ENCODE data around the gene ADAMTS16.

ADAMTS16 gene

DNA sequence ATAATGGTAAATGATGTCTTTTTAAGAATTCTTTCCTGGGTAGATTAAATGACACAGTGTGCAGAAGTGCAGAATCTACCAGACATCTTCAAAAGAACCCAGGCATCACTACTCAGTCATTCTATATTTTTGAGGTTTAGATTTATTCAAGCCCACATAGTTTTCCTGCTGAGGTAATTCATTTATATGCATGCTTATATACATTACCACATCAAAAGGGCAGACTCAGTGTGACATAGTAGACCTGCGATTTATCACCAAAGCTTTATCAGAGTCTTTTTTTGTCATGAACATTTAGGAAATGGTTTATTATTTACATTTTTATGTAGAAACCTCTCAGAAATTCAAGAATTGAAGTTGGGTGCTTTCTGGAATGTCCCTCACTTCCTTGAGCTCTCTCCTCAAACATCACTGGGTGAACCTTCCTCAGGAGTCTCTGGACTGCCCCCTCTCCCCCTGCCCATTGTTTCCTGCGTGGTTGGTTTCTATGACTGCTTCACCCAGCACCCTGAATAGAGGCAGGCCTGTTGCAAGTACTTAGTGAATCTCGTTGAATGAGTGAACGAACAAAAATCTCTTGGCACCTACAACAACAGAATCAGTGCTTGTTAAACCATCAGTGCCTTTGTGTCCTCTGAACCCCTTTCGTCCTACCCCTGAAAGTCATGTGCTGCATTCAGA is 42.5 kb downstream of the ADAMTS16 start:
- TF ChIP-seq, protein P1, sequence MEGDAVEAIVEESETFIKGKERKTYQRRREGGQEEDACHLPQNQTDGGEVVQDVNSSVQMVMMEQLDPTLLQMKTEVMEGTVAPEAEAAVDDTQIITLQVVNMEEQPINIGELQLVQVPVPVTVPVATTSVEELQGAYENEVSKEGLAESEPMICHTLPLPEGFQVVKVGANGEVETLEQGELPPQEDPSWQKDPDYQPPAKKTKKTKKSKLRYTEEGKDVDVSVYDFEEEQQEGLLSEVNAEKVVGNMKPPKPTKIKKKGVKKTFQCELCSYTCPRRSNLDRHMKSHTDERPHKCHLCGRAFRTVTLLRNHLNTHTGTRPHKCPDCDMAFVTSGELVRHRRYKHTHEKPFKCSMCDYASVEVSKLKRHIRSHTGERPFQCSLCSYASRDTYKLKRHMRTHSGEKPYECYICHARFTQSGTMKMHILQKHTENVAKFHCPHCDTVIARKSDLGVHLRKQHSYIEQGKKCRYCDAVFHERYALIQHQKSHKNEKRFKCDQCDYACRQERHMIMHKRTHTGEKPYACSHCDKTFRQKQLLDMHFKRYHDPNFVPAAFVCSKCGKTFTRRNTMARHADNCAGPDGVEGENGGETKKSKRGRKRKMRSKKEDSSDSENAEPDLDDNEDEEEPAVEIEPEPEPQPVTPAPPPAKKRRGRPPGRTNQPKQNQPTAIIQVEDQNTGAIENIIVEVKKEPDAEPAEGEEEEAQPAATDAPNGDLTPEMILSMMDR (IDR thresholded peaks at IDR 0.05; ENCODE audit: borderline replicate concordance, insufficient read depth, low read depth, low read length), result no peak
- H3K4me3 ChIP-seq (ENCODE audit: low read depth, low read length), result no peak overlapping the region

DNA sequence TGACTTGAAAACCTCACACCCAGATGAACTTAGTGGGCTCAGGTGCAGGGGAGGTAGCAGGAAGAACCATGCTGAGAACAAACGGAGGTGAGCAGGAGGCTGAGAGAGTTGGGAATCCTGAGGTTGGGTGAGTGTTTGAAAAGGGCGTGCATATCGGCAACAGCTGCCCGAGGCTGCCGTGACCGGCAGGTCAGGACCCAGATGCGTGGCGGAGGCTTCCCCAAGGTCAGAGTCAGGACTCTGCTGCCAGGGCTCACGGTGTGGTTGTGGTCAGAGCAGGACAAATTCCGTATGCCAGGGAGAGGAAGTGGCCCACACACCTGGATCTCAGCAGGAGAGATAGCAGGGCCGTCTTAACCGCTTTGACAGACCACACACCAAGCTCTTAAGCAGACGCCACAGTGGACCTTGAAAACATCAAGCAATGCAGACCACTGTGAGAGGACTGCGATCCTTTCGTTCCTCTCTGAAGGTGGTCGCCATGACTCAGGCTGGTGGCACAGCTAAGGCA is 43.1 kb downstream of the ADAMTS16 start:
- no peak overlapping the region for H3K4me3 ChIP-seq (ENCODE audit: low read depth, low read length)

DNA sequence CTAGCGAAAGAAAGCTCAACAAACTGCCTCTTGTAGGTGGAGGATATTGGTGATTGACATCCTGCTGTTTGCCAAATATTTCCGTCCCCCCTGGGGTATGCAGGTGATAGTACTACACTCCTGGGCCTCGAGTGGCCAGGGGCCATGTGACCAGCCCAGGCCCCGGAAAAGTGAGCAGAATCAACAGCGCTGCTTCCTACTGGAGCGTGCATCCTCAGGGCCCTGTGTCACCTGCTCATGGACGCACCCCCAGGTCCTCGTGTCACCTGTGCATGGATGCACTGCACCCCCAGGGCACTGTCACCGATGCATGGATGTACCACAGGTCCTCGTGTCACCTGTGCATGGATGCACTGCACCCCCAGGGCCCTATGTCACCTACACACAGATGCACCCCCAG is 43.8 kb downstream of the ADAMTS16 start:
- H3K4me3 ChIP-seq (ENCODE audit: low read depth, low read length), result no peak overlapping the region
- TF ChIP-seq, protein P1 (IDR thresholded peaks at IDR 0.05; ENCODE audit: borderline replicate concordance, insufficient read depth, low read depth, low read length), result no peak

More for the DNA sequence above, 43.1 kb downstream of the ADAMTS16 start:
- TF ChIP-seq, protein P1 (IDR thresholded peaks at IDR 0.05; ENCODE audit: borderline replicate concordance, insufficient read depth, low read depth, low read length), result no peak

DNA sequence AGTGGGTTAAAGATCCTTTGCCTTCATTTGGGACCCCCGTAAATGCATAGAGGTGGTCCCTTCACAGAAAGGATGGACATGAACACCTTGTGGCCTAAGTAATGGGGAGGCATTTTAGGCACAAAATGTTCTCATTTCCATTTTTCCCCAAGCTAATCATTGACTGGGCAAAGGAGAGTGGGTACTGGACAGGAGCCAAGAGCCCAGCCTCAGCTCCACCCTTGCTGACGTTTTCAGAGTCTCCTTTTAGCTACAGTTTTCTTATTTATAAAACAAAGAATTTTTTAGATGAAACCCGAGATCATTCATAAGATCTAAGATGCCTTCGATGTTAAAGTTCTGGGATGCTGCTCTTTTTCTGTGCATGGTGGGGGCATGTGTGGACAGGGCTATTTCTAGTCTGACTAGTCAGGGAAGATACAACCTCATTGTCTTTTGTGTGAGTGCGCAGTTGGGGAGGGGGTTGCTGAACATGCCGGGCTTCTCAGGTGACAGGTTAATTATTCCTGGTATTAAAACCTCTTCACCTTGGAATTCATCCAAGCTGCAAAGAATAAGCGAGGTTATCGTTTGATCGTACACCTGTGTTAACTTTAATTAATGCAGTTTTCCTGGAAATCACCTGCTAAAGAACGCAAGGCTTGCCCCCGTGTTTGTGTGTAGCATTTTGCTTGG is 48.4 kb downstream of the ADAMTS16 start:
- TF ChIP-seq, protein P1 (IDR thresholded peaks at IDR 0.05; ENCODE audit: borderline replicate concordance, insufficient read depth, low read depth, low read length), result no peak
- no peak overlapping the region for H3K4me3 ChIP-seq (ENCODE audit: low read depth, low read length)

DNA sequence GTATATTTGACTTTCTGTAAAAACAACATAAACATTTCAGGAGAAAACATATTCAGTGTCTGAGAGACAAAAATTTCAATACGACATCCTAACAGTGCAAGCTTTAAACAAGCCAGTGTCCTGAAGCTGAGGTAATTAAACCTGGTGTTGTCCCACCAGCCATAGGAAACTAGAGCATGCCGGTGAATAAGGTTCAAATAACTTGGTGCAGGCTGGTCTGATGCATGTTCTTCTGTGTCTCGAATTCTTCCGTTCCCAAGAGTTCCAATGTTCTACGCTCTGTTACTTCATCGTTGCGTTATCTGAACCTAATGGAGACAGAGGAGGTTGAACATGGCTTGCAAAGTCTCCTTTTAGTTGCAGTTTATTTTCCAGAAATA is 48.9 kb downstream of the ADAMTS16 start:
- TF ChIP-seq, protein P1 (IDR thresholded peaks at IDR 0.05; ENCODE audit: borderline replicate concordance, insufficient read depth, low read depth, low read length), result no peak
- H3K4me3 ChIP-seq (ENCODE audit: low read depth, low read length), result no peak overlapping the region

DNA sequence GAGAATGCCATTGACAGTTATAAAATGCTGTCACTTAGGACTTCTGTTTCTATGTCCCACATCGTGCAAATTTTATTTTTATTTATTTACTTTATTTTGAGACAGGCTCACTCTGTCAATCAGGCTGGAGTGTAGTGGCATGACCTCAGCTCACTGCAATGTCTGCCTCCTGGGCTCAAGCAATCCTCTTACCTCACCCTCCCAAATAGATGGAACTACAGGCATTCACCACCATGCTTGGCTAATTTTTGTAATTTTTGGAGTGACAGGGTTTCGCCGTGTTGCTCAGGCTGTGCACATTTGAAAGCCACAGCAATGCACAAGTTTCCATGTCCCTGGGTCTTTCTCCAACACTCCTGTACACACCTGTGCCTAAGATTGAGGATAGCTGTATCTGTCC is 51.8 kb downstream of the ADAMTS16 start:
- TF ChIP-seq, protein P1 (IDR thresholded peaks at IDR 0.05; ENCODE audit: borderline replicate concordance, insufficient read depth, low read depth, low read length), result no peak
- no peak overlapping the region for H3K4me3 ChIP-seq (ENCODE audit: low read depth, low read length)

DNA sequence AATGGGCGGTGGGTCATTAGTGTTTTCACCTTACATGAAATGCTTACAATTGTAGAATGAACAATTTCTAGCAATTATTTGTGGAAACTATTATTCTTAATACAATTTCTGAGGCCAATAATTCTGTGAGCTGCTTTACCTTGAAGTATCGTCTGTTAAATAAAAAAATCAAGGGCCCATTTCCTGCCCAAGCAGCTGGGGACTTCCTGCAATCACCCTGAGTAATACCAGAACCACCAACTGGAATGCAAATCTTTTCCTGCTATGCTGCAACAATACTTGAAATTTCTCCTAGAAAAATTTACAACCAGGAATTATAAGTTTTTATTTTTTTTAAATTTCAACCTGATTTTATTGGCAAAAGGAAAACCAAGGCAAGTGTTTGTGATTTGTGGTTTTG is 52.6 kb downstream of the ADAMTS16 start:
- TF ChIP-seq, protein P1 (IDR thresholded peaks at IDR 0.05; ENCODE audit: borderline replicate concordance, insufficient read depth, low read depth, low read length), result no peak
- H3K4me3 ChIP-seq (ENCODE audit: low read depth, low read length), result no peak overlapping the region

All from GM12875 (cell line).